HEK293 (cell line): ENCODE measurements around the gene TCF7L1.

Experiments
- CTCF ChIA-PET: fragments of 350-600 bp; formaldehyde crosslinking; extraction: SDS; loops from one replicate; lab custom pipeline; 2021; ENCODE audit warnings: antibody characterized with exemption; lab: Yijun Ruan, JAX
- POLR2A ChIA-PET: fragments of 300-600 bp; formaldehyde crosslinking; extraction: SDS; loops from one replicate; lab custom pipeline; 2020; ENCODE audit warnings: antibody characterized with exemption, inconsistent platforms; lab: Yijun Ruan, JAX
- H3K27ac ChIP-seq: fragments of 200-500 bp; sonication (Bioruptor generic); 2 replicates; pipeline ENCODE4 v1.5.1; 2014; ENCODE audit warnings: low read depth, low read length, control low read depth, inconsistent platforms; ENCODE audit errors: extremely low read depth
- H3K36me3 ChIP-seq, 2 experiments: fragments of 200-500 bp in 1 of 2; sonication (Bioruptor generic) in 1 of 2; 1 replicate in 1 of 2; 2 replicates in 1 of 2; pipeline ENCODE4 v1.5.1; 2014 to 2017; ENCODE audit warnings: inconsistent platforms in 2 of 2, low read length in 2 of 2; ENCODE audit not compliant: control insufficient read depth in 2 of 2, insufficient read depth in 1 of 2
- H3K4me1 ChIP-seq: fragments of 200-500 bp; sonication (Bioruptor generic); 2 replicates; pipeline ENCODE4 v1.5.1; 2014; ENCODE audit warnings: mild to moderate bottlenecking, low read length, inconsistent platforms; ENCODE audit not compliant: control insufficient read depth, insufficient read depth
- H3K4me3 ChIP-seq: 2 replicates; pipeline ENCODE4 v1.5.1; 2011; ENCODE audit warnings: low read depth, mild to moderate bottlenecking, control low read depth, low read length, moderate library complexity
- H3K9me3 ChIP-seq: fragments of 200-500 bp; sonication (Bioruptor generic); 2 replicates; pipeline ENCODE4 v1.5.1; 2014; ENCODE audit warnings: low read depth, low read length, inconsistent platforms; ENCODE audit not compliant: control insufficient read depth, insufficient read depth
- EGR2 ChIP-seq: fragments of 450-650 bp; formaldehyde crosslinking; IDR thresholded peaks from 2 replicates; pipeline ENCODE4 v1.5.1; 2016; ENCODE audit warnings: low read depth, missing biosample characterization, missing genetic modification characterization
- FEZF1 ChIP-seq: fragments of 450-650 bp; formaldehyde crosslinking; IDR thresholded peaks from 2 replicates; pipeline ENCODE4 v1.5.1; 2016; ENCODE audit warnings: missing biosample characterization, missing genetic modification characterization
- IKZF3 ChIP-seq: fragments of 450-650 bp; IDR thresholded peaks from 2 replicates; pipeline ENCODE4 v1.5.0; 2018; ENCODE audit warnings: missing biosample characterization, mild to moderate bottlenecking, missing genetic modification characterization, moderate library complexity
- KLF9 ChIP-seq: fragments of 450-650 bp; formaldehyde crosslinking; IDR thresholded peaks from 2 replicates; pipeline ENCODE4 v1.5.1; 2016; ENCODE audit warnings: missing biosample characterization, missing genetic modification characterization, low read depth
- SCRT1 ChIP-seq: fragments of 450-650 bp; formaldehyde crosslinking; IDR thresholded peaks from 2 replicates; pipeline ENCODE4 v1.5.1; 2016; ENCODE audit warnings: missing biosample characterization, missing genetic modification characterization, borderline replicate concordance
- ZBTB21 ChIP-seq: fragments of 450-650 bp; formaldehyde crosslinking; IDR thresholded peaks from 2 replicates; pipeline ENCODE4 v1.5.1; 2017; ENCODE audit warnings: missing biosample characterization, missing genetic modification characterization
- ZFHX2 ChIP-seq: fragments of 450-650 bp; formaldehyde crosslinking; conservative IDR thresholded peaks from 2 replicates; pipeline ENCODE4 v1.5.1; 2016; ENCODE audit warnings: missing biosample characterization, missing genetic modification characterization
- ZNF114 ChIP-seq: fragments of 450-650 bp; formaldehyde crosslinking; IDR thresholded peaks from 2 replicates; pipeline ENCODE4 v1.5.0; 2017; ENCODE audit warnings: missing biosample characterization, missing genetic modification characterization
- ZNF211 ChIP-seq: fragments of 450-650 bp; formaldehyde crosslinking; IDR thresholded peaks from 2 replicates; pipeline ENCODE4 v1.5.1; 2016; ENCODE audit warnings: low read depth, missing biosample characterization, missing genetic modification characterization
- ZNF292 ChIP-seq: fragments of 450-650 bp; formaldehyde crosslinking; IDR thresholded peaks from 2 replicates; pipeline ENCODE4 v1.5.1; 2016; ENCODE audit warnings: low read depth, missing biosample characterization, missing genetic modification characterization, borderline replicate concordance
- ZNF324 ChIP-seq: fragments of 450-650 bp; formaldehyde crosslinking; IDR thresholded peaks from 2 replicates; pipeline ENCODE4 v1.5.1; 2016; ENCODE audit warnings: missing biosample characterization, missing genetic modification characterization
- ZNF335 ChIP-seq: fragments of 450-650 bp; formaldehyde crosslinking; conservative IDR thresholded peaks from 2 replicates; pipeline ENCODE4 v1.5.1; 2016; ENCODE audit warnings: missing biosample characterization, missing genetic modification characterization
- ZNF391 ChIP-seq: fragments of 450-650 bp; formaldehyde crosslinking; IDR thresholded peaks from 2 replicates; pipeline ENCODE4 v1.5.1; 2016; ENCODE audit warnings: low read depth, missing biosample characterization, missing genetic modification characterization, borderline replicate concordance
- ZNF639 ChIP-seq: fragments of 450-650 bp; formaldehyde crosslinking; IDR thresholded peaks from 2 replicates; pipeline ENCODE4 v1.5.1; 2016; ENCODE audit warnings: missing biosample characterization, missing genetic modification characterization
- ZNF701 ChIP-seq: fragments of 450-650 bp; formaldehyde crosslinking; IDR thresholded peaks from 2 replicates; pipeline ENCODE4 v1.5.1; 2016; ENCODE audit warnings: missing biosample characterization, missing genetic modification characterization
- ZSCAN23 ChIP-seq: fragments of 450-650 bp; formaldehyde crosslinking; IDR thresholded peaks from 2 replicates; pipeline ENCODE4 v1.5.1; 2016; ENCODE audit warnings: missing biosample characterization, missing genetic modification characterization
- TF ChIP-seq, protein P1 (sequence below): fragments of 450-650 bp; formaldehyde crosslinking; IDR thresholded peaks from 2 replicates; pipeline ENCODE4 v1.5.1; 2016; ENCODE audit warnings: missing biosample characterization, missing genetic modification characterization
- TF ChIP-seq, protein P2 (sequence below): fragments of 450-650 bp; formaldehyde crosslinking; IDR thresholded peaks from 2 replicates; pipeline ENCODE4 v1.5.1; 2016; ENCODE audit warnings: missing biosample characterization, missing genetic modification characterization

The TCF7L1 gene

GRCh38 chr2:85255813-85256594 is 122.8 kb downstream of the TCF7L1 start:
- no peaks in the 10 kb centered on the region for H3K9me3 ChIP-seq
- H3K36me3 ChIP-seq, result no peaks in the 10 kb centered on the region
- no peak for TF ChIP-seq ZNF335 (tag by site-specific recombination)
- TF ChIP-seq ZNF324 (tag by site-specific recombination), result no peak
- no peak for TF ChIP-seq ZNF639 (tag by site-specific recombination)
- no peak for TF ChIP-seq ZNF114
- no peak for TF ChIP-seq IKZF3
- TF ChIP-seq ZBTB21, result no peak
- no peak for TF ChIP-seq FEZF1 (tag by site-specific recombination)
- TF ChIP-seq ZNF211 (tag by site-specific recombination), result no peak
- TF ChIP-seq, all 188 proteins: peak for 0
- H3K4me1 ChIP-seq, result no peaks in the 10 kb centered on the region
- no peak overlapping the region for H3K27ac ChIP-seq
- POLR2A ChIA-PET, result interaction anchor here (0.5 kb wide), 1 partner anchor 289 kb away, joined by 6 read pairs; no protein-coding TSS in a partner anchor
- CTCF ChIA-PET, result interaction anchor here (0.6 to 5.6 kb wide), 4 partner anchors 10 to 190 kb away, joined by 3 to 44 read pairs (median 4); no protein-coding TSS in a partner anchor
- no peak overlapping the region for H3K4me3 ChIP-seq

DNA sequence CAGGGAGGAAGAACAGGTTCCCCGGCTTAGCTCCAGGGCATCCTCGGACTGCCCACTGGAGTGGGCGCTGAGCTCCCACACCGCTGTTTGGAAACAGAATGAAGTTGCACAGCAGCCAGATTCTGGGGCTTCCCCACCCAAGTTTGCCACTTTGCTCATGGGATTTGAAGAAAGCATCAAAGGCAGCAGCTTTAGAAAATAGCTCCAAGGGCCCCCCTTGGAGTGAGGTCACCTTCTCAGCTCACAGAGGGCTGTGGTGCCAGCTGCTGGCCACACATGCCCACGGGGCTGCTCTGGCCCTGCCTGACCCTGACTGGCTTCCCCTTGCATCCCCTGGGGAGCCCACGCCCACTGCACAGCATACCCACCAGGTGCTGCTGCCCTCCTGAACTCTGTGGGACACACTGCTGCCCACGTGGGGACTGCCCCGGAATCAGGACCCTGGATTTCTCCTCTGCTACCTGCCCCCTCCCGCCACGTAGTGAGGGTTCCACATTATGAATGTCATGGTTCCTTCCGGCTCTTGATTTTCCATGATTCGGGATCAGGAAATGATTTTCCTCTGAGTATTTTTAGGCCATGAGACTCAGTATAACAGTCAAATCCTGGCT is 124.3 kb downstream of the TCF7L1 start:
- H3K4me3 ChIP-seq, result no peak overlapping the region
- TF ChIP-seq ZNF292 (tag by site-specific recombination), result no peak
- TF ChIP-seq, protein P1, sequence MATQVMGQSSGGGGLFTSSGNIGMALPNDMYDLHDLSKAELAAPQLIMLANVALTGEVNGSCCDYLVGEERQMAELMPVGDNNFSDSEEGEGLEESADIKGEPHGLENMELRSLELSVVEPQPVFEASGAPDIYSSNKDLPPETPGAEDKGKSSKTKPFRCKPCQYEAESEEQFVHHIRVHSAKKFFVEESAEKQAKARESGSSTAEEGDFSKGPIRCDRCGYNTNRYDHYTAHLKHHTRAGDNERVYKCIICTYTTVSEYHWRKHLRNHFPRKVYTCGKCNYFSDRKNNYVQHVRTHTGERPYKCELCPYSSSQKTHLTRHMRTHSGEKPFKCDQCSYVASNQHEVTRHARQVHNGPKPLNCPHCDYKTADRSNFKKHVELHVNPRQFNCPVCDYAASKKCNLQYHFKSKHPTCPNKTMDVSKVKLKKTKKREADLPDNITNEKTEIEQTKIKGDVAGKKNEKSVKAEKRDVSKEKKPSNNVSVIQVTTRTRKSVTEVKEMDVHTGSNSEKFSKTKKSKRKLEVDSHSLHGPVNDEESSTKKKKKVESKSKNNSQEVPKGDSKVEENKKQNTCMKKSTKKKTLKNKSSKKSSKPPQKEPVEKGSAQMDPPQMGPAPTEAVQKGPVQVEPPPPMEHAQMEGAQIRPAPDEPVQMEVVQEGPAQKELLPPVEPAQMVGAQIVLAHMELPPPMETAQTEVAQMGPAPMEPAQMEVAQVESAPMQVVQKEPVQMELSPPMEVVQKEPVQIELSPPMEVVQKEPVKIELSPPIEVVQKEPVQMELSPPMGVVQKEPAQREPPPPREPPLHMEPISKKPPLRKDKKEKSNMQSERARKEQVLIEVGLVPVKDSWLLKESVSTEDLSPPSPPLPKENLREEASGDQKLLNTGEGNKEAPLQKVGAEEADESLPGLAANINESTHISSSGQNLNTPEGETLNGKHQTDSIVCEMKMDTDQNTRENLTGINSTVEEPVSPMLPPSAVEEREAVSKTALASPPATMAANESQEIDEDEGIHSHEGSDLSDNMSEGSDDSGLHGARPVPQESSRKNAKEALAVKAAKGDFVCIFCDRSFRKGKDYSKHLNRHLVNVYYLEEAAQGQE (tag by site-specific recombination), result no peak
- peak; percentile 35; the same call in 1 of the 2 replicates for TF ChIP-seq ZFHX2 (tag by site-specific recombination)
- TF ChIP-seq EGR2 (tag by site-specific recombination), result peak; percentile 18; the same call in 1 of the 2 replicates
- POLR2A ChIA-PET, result no interaction called here
- CTCF ChIA-PET, result interaction anchor here (0.9 to 5.6 kb wide), 3 partner anchors 9 to 28 kb away, joined by 3 to 44 read pairs (median 4); no protein-coding TSS in a partner anchor
- no peaks in the 10 kb centered on the region for H3K4me1 ChIP-seq
- H3K36me3 ChIP-seq, result no peaks in the 10 kb centered on the region
- no peaks in the 10 kb centered on the region for H3K9me3 ChIP-seq
- no peak overlapping the region for H3K27ac ChIP-seq

GRCh38 chr2:85257970-85258605 is 124.9 kb downstream of the TCF7L1 start:
- POLR2A ChIA-PET, result no interaction called here
- Histone ChIP-seq H3K4me3 (no peak overlapping the region), H3K27ac (no peak overlapping the region), H3K36me3 (no peaks in the 10 kb centered on the region), H3K4me1 (no peaks in the 10 kb centered on the region), H3K9me3 (no peaks in the 10 kb centered on the region)
- CTCF ChIA-PET, result interaction anchor here (1.4 to 5.6 kb wide), 2 partner anchors 8 to 11 kb away, joined by 3 to 44 read pairs; no protein-coding TSS in a partner anchor
- TF ChIP-seq, protein P2, sequence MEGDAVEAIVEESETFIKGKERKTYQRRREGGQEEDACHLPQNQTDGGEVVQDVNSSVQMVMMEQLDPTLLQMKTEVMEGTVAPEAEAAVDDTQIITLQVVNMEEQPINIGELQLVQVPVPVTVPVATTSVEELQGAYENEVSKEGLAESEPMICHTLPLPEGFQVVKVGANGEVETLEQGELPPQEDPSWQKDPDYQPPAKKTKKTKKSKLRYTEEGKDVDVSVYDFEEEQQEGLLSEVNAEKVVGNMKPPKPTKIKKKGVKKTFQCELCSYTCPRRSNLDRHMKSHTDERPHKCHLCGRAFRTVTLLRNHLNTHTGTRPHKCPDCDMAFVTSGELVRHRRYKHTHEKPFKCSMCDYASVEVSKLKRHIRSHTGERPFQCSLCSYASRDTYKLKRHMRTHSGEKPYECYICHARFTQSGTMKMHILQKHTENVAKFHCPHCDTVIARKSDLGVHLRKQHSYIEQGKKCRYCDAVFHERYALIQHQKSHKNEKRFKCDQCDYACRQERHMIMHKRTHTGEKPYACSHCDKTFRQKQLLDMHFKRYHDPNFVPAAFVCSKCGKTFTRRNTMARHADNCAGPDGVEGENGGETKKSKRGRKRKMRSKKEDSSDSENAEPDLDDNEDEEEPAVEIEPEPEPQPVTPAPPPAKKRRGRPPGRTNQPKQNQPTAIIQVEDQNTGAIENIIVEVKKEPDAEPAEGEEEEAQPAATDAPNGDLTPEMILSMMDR, result no peak
- no peak for TF ChIP-seq ZNF391
- no peak for TF ChIP-seq ZNF324 (tag by site-specific recombination)
- no peak for TF ChIP-seq ZNF701
- TF ChIP-seq ZSCAN23, result no peak
- TF ChIP-seq SCRT1 (tag by site-specific recombination), result no peak
- TF ChIP-seq KLF9 (tag by site-specific recombination), result no peak
